GM12878 (cell line): ENCODE data around the gene FKBP7.

Source experiments
- ATF2 ChIP-seq: IDR thresholded peaks from 2 replicates; pipeline ENCODE4 v1.6.1; 2012; ENCODE audit warnings: low read length, inconsistent platforms
- BACH1 ChIP-seq: fragments of 450-650 bp; IDR thresholded peaks from 2 replicates; pipeline ENCODE4 v1.6.1; 2017; ENCODE audit warnings: mild to moderate bottlenecking, borderline replicate concordance
- CBX5 ChIP-seq: sonication (generic); IDR thresholded peaks from 2 replicates; pipeline ENCODE4 v1.6.1; 2016; ENCODE audit warnings: low read depth, moderate library complexity, mild to moderate bottlenecking, inconsistent platforms
- CREB1 ChIP-seq: IDR thresholded peaks from 2 replicates; pipeline ENCODE4 v1.6.1; 2012; ENCODE audit warnings: low read depth, mild to moderate bottlenecking, inconsistent platforms
- CTCF ChIP-seq, 3 experiments: IDR thresholded peaks in 2 of 3; conservative IDR thresholded peaks in 1 of 3; 2 replicates each; pipeline ENCODE4 v1.5.1; 2011; ENCODE audit warnings: low read depth in 3 of 3, low read length in 3 of 3, mild to moderate bottlenecking in 3 of 3, control low read depth in 2 of 3, moderate library complexity in 2 of 3, inconsistent platforms in 1 of 3, mixed read lengths in 1 of 3; ENCODE audit not compliant: control insufficient read depth in 2 of 3, insufficient read depth in 1 of 3; ENCODE audit errors: extremely low read depth in 1 of 3
- E4F1 ChIP-seq: fragments of 450-650 bp; IDR thresholded peaks from 2 replicates; pipeline ENCODE4 v1.6.1; 2018; ENCODE audit warnings: borderline replicate concordance, mild to moderate bottlenecking; ENCODE audit not compliant: partially characterized antibody
- HCFC1 ChIP-seq: fragments of 150-350 bp; IDR thresholded peaks from 2 replicates; pipeline ENCODE4 v1.6.1; 2014; ENCODE audit warnings: low read length
- POLR2A ChIP-seq: IDR thresholded peaks from 2 replicates; pipeline ENCODE4 v1.6.1; 2011; ENCODE audit warnings: low read depth, mild to moderate bottlenecking, low read length
- SP1 ChIP-seq: IDR thresholded peaks from one replicate; pipeline ENCODE4 v1.6.1; 2011; ENCODE audit warnings: low read depth, low read length
- TCF12 ChIP-seq: IDR thresholded peaks from 2 replicates; pipeline ENCODE4 v1.6.1; 2011; ENCODE audit warnings: low read depth, mild to moderate bottlenecking, low read length
- USF2 ChIP-seq: IDR thresholded peaks from 2 replicates; pipeline ENCODE4 v1.6.1; 2011; ENCODE audit warnings: low read depth, low read length, improper control_type of control experiment, borderline replicate concordance
- ZSCAN29 ChIP-seq: fragments of 450-650 bp; IDR thresholded peaks from 2 replicates; pipeline ENCODE4 v1.6.1; 2017; ENCODE audit warnings: mild to moderate bottlenecking, moderate library complexity

GRCh38 chr2:178457390-178457886 is 21.0 kb downstream of the FKBP7 start:
- no peak for TF ChIP-seq CREB1
- no peak for TF ChIP-seq SP1
- no peak for TF ChIP-seq POLR2A
- no peak for TF ChIP-seq E4F1
- no peak for TF ChIP-seq ZSCAN29
- no peak for TF ChIP-seq CTCF (IDR thresholded peaks at IDR 0.05 in 2 of 3, conservative IDR thresholded peaks at IDR 0.05 in 1 of 3; ENCODE audit: control insufficient read depth in 2 of 3, extremely low read depth in 1 of 3, insufficient read depth in 1 of 3, low read depth in 3 of 3, low read length in 3 of 3)
- no peak for TF ChIP-seq HCFC1
- no peak for TF ChIP-seq TCF12
- no peak for TF ChIP-seq ATF2
- no peak for TF ChIP-seq USF2
- TF ChIP-seq CBX5, result no peak
- no peak for TF ChIP-seq BACH1
